ENCODE results near the gene ZDHHC14.

The ZDHHC14 gene

DNA sequence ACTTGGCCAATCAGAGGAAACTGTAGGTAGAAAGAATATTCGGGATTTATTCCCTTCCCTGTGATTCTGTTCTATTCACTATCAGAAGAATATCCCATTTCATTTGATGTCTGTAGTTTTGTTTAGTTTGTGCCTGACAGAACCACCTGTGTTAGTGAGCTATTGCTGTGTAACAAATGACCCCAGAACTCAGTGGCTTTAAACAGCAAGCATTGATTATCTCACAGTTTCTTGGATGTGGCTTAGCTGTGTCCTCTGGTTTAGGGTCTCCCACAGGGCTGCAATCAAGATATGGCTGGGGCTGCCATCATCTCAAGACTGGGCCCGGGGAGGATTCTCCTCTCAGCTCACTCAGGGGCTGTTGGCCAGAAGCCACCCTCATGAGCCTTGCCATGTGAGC lies 143.7 kb downstream of the ZDHHC14 start:
- no peak overlapping the region for H3K27ac Mint-ChIP-seq
- peaks cover 69% of the 10 kb centered on the region for H3K4me1 Mint-ChIP-seq
- no peak for ATAC-seq
- H3K36me3 Mint-ChIP-seq: peaks cover 29% of the 10 kb centered on the region
- H3K27me3 Mint-ChIP-seq: no peaks in the 10 kb centered on the region
- no peak overlapping the region for H3K4me3 Mint-ChIP-seq
- no peaks in the 10 kb centered on the region for H3K9me3 Mint-ChIP-seq

DNA sequence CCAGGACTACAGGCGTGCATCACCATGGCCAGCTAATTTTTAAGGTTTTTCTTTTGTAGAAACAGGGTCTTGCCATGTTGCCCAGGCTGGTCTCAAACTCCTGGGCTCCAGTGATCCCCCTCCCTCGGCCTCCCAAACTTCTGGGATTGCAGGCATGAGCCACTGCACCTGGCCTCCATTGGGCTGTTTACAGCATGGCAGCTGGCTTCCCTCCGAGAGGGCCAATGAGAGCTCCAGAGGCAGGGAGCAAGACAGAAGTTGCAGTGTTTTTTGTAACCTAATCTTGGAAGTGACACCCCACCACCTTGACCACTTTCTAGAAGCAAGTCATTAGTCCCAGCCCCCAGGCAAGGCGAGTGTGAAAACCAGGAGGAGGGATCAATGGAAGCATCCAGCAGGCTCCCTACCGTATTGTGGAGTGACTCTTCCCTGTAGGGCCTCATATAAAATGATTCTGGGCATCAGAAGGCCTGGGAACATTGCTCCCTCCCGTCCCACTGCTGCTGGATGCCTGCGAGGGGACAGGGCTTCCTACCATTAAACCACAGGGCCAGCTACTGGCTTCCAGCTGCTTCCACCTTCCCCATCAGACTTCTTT lies 144.4 kb downstream of the ZDHHC14 start:
- H3K27me3 Mint-ChIP-seq: no peaks in the 10 kb centered on the region
- H3K36me3 Mint-ChIP-seq: peaks cover 29% of the 10 kb centered on the region
- H3K4me3 Mint-ChIP-seq: no peak overlapping the region
- H3K27ac Mint-ChIP-seq: peak overlapping the region; percentile 69
- peaks cover 64% of the 10 kb centered on the region for H3K4me1 Mint-ChIP-seq
- no peaks in the 10 kb centered on the region for H3K9me3 Mint-ChIP-seq
- ATAC-seq: no peak

DNA sequence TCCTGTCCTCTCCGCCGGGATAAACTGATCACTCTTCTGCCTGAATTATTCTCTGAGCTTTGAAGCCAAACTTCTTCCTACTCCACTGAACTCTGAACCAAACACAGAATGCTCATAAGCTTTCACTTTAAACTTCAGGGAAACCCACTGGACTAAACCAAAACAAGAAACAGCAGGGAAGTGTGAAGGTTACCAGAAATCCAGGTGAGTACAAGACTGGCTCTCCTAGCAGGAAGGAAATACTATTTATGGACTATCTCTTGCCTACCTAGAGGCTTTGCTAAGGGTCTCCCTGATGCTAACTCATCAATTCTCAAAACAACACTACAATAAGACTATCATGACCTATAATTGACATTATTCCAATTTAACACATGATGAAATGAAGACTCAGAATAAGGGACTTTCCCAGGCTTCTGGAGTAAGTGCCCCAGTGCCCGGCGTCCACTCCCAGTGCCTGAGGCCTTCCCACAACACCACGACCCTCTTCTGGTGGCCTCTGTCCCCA lies 145.0 kb downstream of the ZDHHC14 start:
- no peak for ATAC-seq
- Mint-ChIP-seq H3K36me3 (peaks cover 29% of the 10 kb centered on the region), H3K9me3 (no peaks in the 10 kb centered on the region), H3K27ac (peak overlapping the region; percentile 69), H3K27me3 (no peaks in the 10 kb centered on the region), H3K4me1 (peaks cover 65% of the 10 kb centered on the region), H3K4me3 (no peak overlapping the region)

- no peaks in the 10 kb centered on the region for H3K9me3 Mint-ChIP-seq
- no peak overlapping the region for H3K4me3 Mint-ChIP-seq
- peak overlapping the region; percentile 67 for H3K27ac Mint-ChIP-seq
Measured at GRCh38 chr6:157527471-157527907, 146.5 kb downstream of the ZDHHC14 start.

GRCh38 chr6:157528931-157529653 lies 148.1 kb downstream of the ZDHHC14 start:
- Mint-ChIP-seq H3K36me3 (peaks cover 25% of the 10 kb centered on the region), H3K27me3 (no peaks in the 10 kb centered on the region), H3K4me1 (peaks cover 55% of the 10 kb centered on the region), H3K9me3 (no peaks in the 10 kb centered on the region), H3K27ac (no peak overlapping the region), H3K4me3 (no peak overlapping the region)
- ATAC-seq: peak; percentile 29

More at GRCh38 chr6:157527471-157527907, 146.5 kb downstream of the ZDHHC14 start:
- Mint-ChIP-seq H3K27me3 (no peaks in the 10 kb centered on the region), H3K4me1 (peaks cover 55% of the 10 kb centered on the region), H3K36me3 (peaks cover 35% of the 10 kb centered on the region)
- peak; percentile 92 for ATAC-seq

- Mint-ChIP-seq H3K4me3 (no peak overlapping the region), H3K9me3 (no peaks in the 10 kb centered on the region), H3K27ac (no peak overlapping the region), H3K36me3 (peaks cover 25% of the 10 kb centered on the region), H3K4me1 (peaks cover 55% of the 10 kb centered on the region), H3K27me3 (no peaks in the 10 kb centered on the region)
- no peak for ATAC-seq
Measured at GRCh38 chr6:157529654-157530039, 148.7 kb downstream of the ZDHHC14 start.

GRCh38 chr6:157530126-157530525 lies 149.1 kb downstream of the ZDHHC14 start:
- H3K36me3 Mint-ChIP-seq: peaks cover 25% of the 10 kb centered on the region
- H3K9me3 Mint-ChIP-seq: no peaks in the 10 kb centered on the region
- H3K27me3 Mint-ChIP-seq: no peaks in the 10 kb centered on the region
- no peak for ATAC-seq
- peaks cover 60% of the 10 kb centered on the region for H3K4me1 Mint-ChIP-seq
- H3K4me3 Mint-ChIP-seq: no peak overlapping the region
- H3K27ac Mint-ChIP-seq: no peak overlapping the region

- Mint-ChIP-seq H3K4me1 (peaks cover 62% of the 10 kb centered on the region), H3K36me3 (peaks cover 23% of the 10 kb centered on the region), H3K9me3 (no peaks in the 10 kb centered on the region), H3K27me3 (no peaks in the 10 kb centered on the region), H3K4me3 (no peak overlapping the region), H3K27ac (no peak overlapping the region)
- no peak for ATAC-seq
Measured at GRCh38 chr6:157530724-157531168, 149.8 kb downstream of the ZDHHC14 start.

DNA sequence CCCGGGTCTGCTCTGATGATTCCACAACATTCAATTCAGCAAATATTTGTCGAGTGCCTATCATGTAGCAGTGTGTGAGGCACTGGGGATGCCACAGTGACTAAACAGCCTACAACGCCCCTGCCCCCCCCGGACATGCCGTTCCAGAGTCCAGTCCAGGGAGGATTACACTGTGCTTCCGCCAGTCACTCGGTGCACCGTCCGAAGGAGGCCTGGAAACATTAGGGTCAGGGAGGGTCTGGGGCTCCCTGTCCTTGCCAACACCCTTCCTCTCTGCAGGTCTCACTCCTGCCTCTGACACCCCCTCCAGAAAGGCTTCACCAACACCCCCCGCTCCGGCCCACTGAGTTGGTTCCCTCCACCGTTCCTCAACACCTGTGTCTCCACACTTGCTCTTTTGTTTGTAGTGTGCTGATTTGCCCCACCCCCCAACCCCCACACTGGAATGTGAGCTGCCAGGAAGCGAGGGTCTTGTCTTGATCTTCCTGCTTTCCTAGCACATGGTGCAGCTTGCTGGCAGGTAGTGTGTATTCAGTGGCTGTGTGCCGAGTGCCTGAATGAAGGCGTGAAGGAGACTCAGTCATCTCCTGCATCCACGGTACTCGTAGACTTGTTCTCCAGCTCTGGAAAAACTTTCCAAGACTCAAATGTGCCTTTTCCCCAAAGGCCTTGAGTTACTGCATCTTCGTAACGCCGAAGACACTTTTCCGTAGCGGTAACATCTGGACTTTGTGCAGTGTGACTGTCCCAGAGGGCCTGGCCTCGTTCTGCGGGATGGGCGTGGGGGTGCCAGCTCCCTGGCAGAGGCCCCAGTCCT lies 150.4 kb downstream of the ZDHHC14 start:
- peaks cover 62% of the 10 kb centered on the region for H3K4me1 Mint-ChIP-seq
- H3K27me3 Mint-ChIP-seq: no peaks in the 10 kb centered on the region
- no peak for ATAC-seq
- no peak overlapping the region for H3K4me3 Mint-ChIP-seq
- peaks cover 16% of the 10 kb centered on the region for H3K36me3 Mint-ChIP-seq
- H3K9me3 Mint-ChIP-seq: no peaks in the 10 kb centered on the region
- H3K27ac Mint-ChIP-seq: no peak overlapping the region

GRCh38 chr6:157531986-157532365 lies 151.0 kb downstream of the ZDHHC14 start:
- peak overlapping the region; percentile 31 for H3K27ac Mint-ChIP-seq
- ATAC-seq: no peak
- H3K4me3 Mint-ChIP-seq: no peak overlapping the region
- H3K9me3 Mint-ChIP-seq: no peaks in the 10 kb centered on the region
- H3K4me1 Mint-ChIP-seq: peaks cover 60% of the 10 kb centered on the region
- H3K36me3 Mint-ChIP-seq: peaks cover 13% of the 10 kb centered on the region
- no peaks in the 10 kb centered on the region for H3K27me3 Mint-ChIP-seq

- Mint-ChIP-seq H3K4me1 (peaks cover 56% of the 10 kb centered on the region), H3K27ac (peak overlapping the region; percentile 31), H3K27me3 (no peaks in the 10 kb centered on the region), H3K4me3 (no peak overlapping the region), H3K9me3 (no peaks in the 10 kb centered on the region), H3K36me3 (peaks cover 7% of the 10 kb centered on the region)
- ATAC-seq: no peak
Measured at GRCh38 chr6:157533048-157533871, 152.3 kb downstream of the ZDHHC14 start.

DNA sequence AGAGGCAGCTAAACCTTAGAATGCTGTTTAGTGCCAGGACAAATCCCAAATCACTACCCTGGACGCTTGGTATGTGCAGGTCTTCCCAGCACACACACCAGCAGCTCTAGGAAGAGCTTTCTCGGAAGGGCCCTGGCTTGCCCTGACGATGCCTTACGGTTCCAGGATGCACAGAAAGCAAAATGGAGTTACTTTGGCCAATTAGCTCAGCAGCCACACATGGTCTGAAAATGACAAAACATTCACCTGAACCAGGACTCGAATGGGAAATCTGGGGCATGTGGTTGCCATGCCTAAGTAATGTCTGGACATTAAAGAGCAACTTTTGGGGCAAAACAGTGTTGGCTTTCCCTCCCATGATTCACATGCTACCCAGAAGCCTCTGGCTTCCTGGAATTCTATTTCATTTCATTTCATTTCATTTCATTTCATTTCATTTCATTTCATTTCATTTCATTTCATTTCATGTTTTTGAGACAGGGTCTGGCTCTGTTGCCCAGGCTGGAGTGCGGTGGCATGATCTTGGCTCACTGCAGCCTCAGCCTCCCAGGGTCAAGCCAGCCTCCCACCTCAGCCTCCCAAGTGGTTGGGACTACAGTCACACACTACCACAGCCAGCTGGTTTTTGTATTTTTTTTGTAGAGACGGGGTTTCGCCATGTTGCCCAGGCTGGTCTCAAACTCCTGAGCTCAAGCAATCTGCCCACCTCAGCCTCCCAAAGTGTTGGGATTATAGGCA lies 153.3 kb downstream of the ZDHHC14 start:
- no peaks in the 10 kb centered on the region for H3K27me3 Mint-ChIP-seq
- H3K9me3 Mint-ChIP-seq: no peaks in the 10 kb centered on the region
- no peak overlapping the region for H3K27ac Mint-ChIP-seq

DNA sequence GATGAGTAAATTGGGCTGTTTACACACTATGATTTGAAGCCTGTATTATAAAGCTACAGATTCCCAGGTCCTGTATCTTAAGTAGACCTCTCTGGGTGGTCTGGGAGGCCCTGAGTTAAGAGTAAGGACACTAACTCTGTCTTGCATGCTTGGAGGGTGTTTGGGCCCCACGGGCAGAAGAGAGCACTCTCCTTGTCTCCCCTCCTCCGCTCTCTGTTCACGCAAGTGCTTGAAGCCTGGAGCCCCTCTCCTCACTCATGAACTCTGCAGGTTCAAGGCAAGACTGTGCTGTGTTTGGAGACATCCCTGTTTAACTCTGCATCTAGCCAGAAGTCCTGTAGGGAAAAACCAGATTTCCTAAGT lies 154.0 kb downstream of the ZDHHC14 start:
- peaks cover 11% of the 10 kb centered on the region for H3K36me3 Mint-ChIP-seq
- H3K27ac Mint-ChIP-seq: peak overlapping the region; percentile 79
- H3K27me3 Mint-ChIP-seq: no peaks in the 10 kb centered on the region
- no peaks in the 10 kb centered on the region for H3K9me3 Mint-ChIP-seq
- H3K4me3 Mint-ChIP-seq: no peak overlapping the region
- peaks cover 62% of the 10 kb centered on the region for H3K4me1 Mint-ChIP-seq
- no peak for ATAC-seq

More for the DNA sequence above, 153.3 kb downstream of the ZDHHC14 start:
- Mint-ChIP-seq H3K36me3 (peaks cover 11% of the 10 kb centered on the region), H3K4me3 (no peak overlapping the region), H3K4me1 (peaks cover 59% of the 10 kb centered on the region)
- ATAC-seq: no peak

All from stimulated activated memory B cell treated with anti-CD40 and anti-IgM and Interleukin-4, amounts not matched to agents 10 μg/mL and 1 μg/mL and 100 μg/mL, for 72 hours (primary cell).